SK-N-SH (cell line): ENCODE data around the gene ZNF227.

Source experiments
- CTCF ChIP-seq: fragments of 200-600 bp; sonication (generic); IDR thresholded peaks from 2 replicates; pipeline ENCODE4 v1.6.1; 2017; ENCODE audit warnings: antibody characterized with exemption, mild to moderate bottlenecking, moderate library complexity
- EP300 ChIP-seq, 2 experiments: IDR thresholded peaks; 2 replicates each; pipeline versions ENCODE4 v1.4.0 to v1.6.1; 2012; ENCODE audit warnings: borderline replicate concordance in 1 of 2, low read depth in 1 of 2, low read length in 1 of 2
- JUND ChIP-seq: IDR thresholded peaks from 2 replicates; pipeline ENCODE4 v1.4.0; 2012
- POLR2AphosphoS5 ChIP-seq: IDR thresholded peaks from 2 replicates; pipeline ENCODE4 v1.6.1; 2012; ENCODE audit warnings: low read depth, low read length
- RAD21 ChIP-seq: IDR thresholded peaks from 2 replicates; pipeline ENCODE4 v1.6.1; 2012; ENCODE audit warnings: mild to moderate bottlenecking, low read length
- RFX5 ChIP-seq: IDR thresholded peaks from 2 replicates; pipeline ENCODE4 v1.6.1; 2012; ENCODE audit warnings: mild to moderate bottlenecking, improper control_type of control experiment, low read length
- TCF12 ChIP-seq: IDR thresholded peaks from 2 replicates; pipeline ENCODE4 v1.4.0; 2012
- TF ChIP-seq, protein P1 (sequence below): IDR thresholded peaks from 2 replicates; pipeline ENCODE4 v1.6.1; 2012; ENCODE audit warnings: mild to moderate bottlenecking, low read depth, low read length, moderate library complexity
- TF ChIP-seq, protein P2 (sequence below): IDR thresholded peaks from 2 replicates; pipeline ENCODE4; 2012

DNA sequence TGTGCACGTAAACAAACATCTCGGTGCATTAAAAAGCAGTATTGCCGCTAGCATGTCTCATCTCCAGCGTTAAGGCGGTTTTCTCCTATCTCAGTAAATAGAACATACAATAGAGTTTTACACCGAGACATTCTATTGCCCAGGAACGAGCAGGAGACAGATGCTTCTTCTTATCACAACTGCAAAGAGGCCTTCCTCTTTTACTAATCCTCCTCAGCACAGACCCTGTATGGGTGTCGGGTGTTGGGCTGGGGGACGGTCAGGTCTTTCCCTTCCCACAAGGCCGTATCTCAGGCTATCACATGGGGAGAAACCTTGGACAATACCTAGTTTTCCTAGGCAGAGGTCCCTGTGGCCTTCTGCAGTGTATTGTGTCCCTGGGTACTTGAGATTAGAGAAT lies 68.6 kb downstream of the ZNF227 start:
- TF ChIP-seq CTCF, result no peak
- TF ChIP-seq EP300 (IDR thresholded peaks at IDR 0.05; ENCODE audit: borderline replicate concordance in 1 of 2, low read depth in 1 of 2, low read length in 1 of 2), result no peak
- TF ChIP-seq POLR2AphosphoS5, result no peak
- TF ChIP-seq, protein P1, sequence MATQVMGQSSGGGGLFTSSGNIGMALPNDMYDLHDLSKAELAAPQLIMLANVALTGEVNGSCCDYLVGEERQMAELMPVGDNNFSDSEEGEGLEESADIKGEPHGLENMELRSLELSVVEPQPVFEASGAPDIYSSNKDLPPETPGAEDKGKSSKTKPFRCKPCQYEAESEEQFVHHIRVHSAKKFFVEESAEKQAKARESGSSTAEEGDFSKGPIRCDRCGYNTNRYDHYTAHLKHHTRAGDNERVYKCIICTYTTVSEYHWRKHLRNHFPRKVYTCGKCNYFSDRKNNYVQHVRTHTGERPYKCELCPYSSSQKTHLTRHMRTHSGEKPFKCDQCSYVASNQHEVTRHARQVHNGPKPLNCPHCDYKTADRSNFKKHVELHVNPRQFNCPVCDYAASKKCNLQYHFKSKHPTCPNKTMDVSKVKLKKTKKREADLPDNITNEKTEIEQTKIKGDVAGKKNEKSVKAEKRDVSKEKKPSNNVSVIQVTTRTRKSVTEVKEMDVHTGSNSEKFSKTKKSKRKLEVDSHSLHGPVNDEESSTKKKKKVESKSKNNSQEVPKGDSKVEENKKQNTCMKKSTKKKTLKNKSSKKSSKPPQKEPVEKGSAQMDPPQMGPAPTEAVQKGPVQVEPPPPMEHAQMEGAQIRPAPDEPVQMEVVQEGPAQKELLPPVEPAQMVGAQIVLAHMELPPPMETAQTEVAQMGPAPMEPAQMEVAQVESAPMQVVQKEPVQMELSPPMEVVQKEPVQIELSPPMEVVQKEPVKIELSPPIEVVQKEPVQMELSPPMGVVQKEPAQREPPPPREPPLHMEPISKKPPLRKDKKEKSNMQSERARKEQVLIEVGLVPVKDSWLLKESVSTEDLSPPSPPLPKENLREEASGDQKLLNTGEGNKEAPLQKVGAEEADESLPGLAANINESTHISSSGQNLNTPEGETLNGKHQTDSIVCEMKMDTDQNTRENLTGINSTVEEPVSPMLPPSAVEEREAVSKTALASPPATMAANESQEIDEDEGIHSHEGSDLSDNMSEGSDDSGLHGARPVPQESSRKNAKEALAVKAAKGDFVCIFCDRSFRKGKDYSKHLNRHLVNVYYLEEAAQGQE, result no peak
- TF ChIP-seq, protein P2, sequence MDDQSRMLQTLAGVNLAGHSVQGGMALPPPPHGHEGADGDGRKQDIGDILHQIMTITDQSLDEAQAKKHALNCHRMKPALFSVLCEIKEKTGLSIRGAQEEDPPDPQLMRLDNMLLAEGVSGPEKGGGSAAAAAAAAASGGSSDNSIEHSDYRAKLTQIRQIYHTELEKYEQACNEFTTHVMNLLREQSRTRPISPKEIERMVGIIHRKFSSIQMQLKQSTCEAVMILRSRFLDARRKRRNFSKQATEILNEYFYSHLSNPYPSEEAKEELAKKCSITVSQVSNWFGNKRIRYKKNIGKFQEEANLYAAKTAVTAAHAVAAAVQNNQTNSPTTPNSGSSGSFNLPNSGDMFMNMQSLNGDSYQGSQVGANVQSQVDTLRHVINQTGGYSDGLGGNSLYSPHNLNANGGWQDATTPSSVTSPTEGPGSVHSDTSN, result no peak
- no peak for TF ChIP-seq RFX5
- no peak for TF ChIP-seq TCF12
- TF ChIP-seq JUND, result no peak
- TF ChIP-seq RAD21, result no peak
